Epithelial cell of prostate (primary cell): ENCODE data around the gene PNPLA4.

Experiments
- DNase-seq: peaks from one replicate; pipeline ENCODE4 v3.0.0-alpha.2; 2011; ENCODE audit warnings: low read depth, low spot score
- H3K27ac ChIP-seq: fragments of 450-650 bp; 2 replicates; pipeline ENCODE4 v1.5.1; 2017; ENCODE audit warnings: mild to moderate bottlenecking

PNPLA4 gene

GRCh38 chrX:7927259-7928167 lies at the start of gene PNPLA4:
PNPLA4 (minus strand) TSS chrX:7927413; CDS start chrX:7926119, 1,294 bp downstream.
- peak within 1 kb of the TSS; percentile 76 for H3K27ac ChIP-seq
- DNase-seq = peak; percentile 33

- no peak for DNase-seq
These were observed 45.4 kb upstream of the PNPLA4 start for GRCh38 chrX:7972586-7972985.

GRCh38 chrX:7970428-7970827 lies 43.2 kb upstream of the PNPLA4 start:
- H3K27ac ChIP-seq = no peak overlapping the region
- no peak for DNase-seq

More at GRCh38 chrX:7972586-7972985, 45.4 kb upstream of the PNPLA4 start:
- H3K27ac ChIP-seq = no peak overlapping the region

GRCh38 chrX:7965436-7965835 lies 38.2 kb upstream of the PNPLA4 start:
- H3K27ac ChIP-seq = no peak overlapping the region
- no peak for DNase-seq

GRCh38 chrX:7960246-7960645 lies 33.0 kb upstream of the PNPLA4 start:
- no peak for DNase-seq
- no peak overlapping the region for H3K27ac ChIP-seq

- no peak overlapping the region for H3K27ac ChIP-seq
- DNase-seq = no peak
These were observed 26.2 kb upstream of the PNPLA4 start for GRCh38 chrX:7953446-7953845.

GRCh38 chrX:7950865-7951264 lies 23.7 kb upstream of the PNPLA4 start:
- DNase-seq = no peak
- H3K27ac ChIP-seq = no peak overlapping the region

GRCh38 chrX:7948483-7948882 lies 21.3 kb upstream of the PNPLA4 start:
- DNase-seq = no peak
- no peak overlapping the region for H3K27ac ChIP-seq

- DNase-seq = no peak
- H3K27ac ChIP-seq = no peak overlapping the region
These were observed 19.7 kb upstream of the PNPLA4 start for GRCh38 chrX:7946960-7947359.

GRCh38 chrX:7943600-7944245 lies 16.5 kb upstream of the PNPLA4 start:
- H3K27ac ChIP-seq = no peak overlapping the region
- DNase-seq = peak; percentile 22

GRCh38 chrX:7941390-7942042 lies 14.3 kb upstream of the PNPLA4 start:
- no peak overlapping the region for H3K27ac ChIP-seq
- no peak for DNase-seq

- no peak for DNase-seq
- no peak overlapping the region for H3K27ac ChIP-seq
These were observed 6.8 kb upstream of the PNPLA4 start for GRCh38 chrX:7934026-7934425.

- no peak for DNase-seq
- peak overlapping the region; percentile 76 for H3K27ac ChIP-seq
These were observed 327 bp downstream of the PNPLA4 start for GRCh38 chrX:7926914-7927258.

GRCh38 chrX:7926501-7926900 lies 712 bp downstream of the PNPLA4 start:
- peak overlapping the region; percentile 76 for H3K27ac ChIP-seq
- DNase-seq = no peak

- peak overlapping the region; percentile 76 for H3K27ac ChIP-seq
- no peak for DNase-seq
These were observed 1.2 kb downstream of the PNPLA4 start for GRCh38 chrX:7925867-7926472.

GRCh38 chrX:7921750-7922149 lies 5.5 kb downstream of the PNPLA4 start:
- DNase-seq = no peak
- H3K27ac ChIP-seq = no peak overlapping the region

GRCh38 chrX:7908821-7909220 lies 18.4 kb downstream of the PNPLA4 start:
- H3K27ac ChIP-seq = no peak overlapping the region
- no peak for DNase-seq

- no peak for DNase-seq
- no peak overlapping the region for H3K27ac ChIP-seq
These were observed 22.7 kb downstream of the PNPLA4 start for GRCh38 chrX:7904562-7904961.

GRCh38 chrX:7891928-7892327 lies 35.3 kb downstream of the PNPLA4 start:
- DNase-seq = no peak
- no peak overlapping the region for H3K27ac ChIP-seq

GRCh38 chrX:7889680-7890079 lies 37.5 kb downstream of the PNPLA4 start:
- DNase-seq = no peak
- no peak overlapping the region for H3K27ac ChIP-seq

- H3K27ac ChIP-seq = no peak overlapping the region
- DNase-seq = no peak
These were observed 38.1 kb downstream of the PNPLA4 start for GRCh38 chrX:7889135-7889534.
